ENCODE results near the gene KDM4D. TPM values are rescaled to one million over a fixed set of nuclear protein-coding genes. Genes with fewer than 3 reads are reported as not detected.

KDM4D gene
- total RNA-seq, 1 donor from 2014 or later, result 1.3 TPM

DNA sequence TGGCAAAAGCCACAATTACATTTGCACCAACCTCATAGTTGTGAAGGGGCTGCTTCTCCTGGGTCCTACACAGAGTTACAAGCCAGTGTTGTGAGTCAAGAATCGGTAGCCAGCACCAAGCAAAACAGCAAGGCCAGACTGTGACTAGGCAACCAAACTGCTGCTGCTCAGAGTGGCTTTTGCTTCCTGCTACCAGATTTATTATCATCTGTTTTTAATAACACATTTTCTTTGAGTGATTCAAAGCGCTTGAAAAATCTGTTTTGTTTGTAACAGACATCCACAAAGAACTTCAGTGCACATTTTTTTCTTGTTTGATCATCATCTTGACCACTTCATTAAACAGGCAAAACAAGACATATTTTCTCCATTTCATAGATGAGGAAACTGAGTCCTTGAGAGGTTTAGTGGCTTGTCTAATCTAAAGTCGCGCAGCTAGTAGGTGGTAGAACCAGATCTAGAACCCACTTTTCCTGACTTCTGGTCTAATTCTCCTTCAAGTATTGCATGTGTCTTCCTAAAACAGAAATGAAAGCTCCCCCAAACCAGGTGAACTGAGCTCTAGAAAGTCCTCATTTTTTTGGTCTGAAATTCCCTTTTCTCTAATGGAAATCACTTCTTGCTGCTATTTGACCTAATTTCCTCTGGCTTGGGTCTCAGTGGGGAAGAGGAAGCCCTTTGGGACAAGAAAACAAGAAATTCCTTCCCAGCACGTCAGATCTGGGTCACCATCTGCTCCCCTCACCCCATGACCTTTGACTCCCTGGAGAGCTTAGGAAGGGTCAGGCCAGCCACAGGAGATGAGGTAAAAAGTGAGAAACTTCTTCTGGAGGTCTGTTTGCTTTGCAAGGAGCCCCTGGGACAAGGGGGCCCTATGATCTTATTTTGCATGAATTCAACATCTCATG, 40.0 kb upstream of the KDM4D start:
- Mint-ChIP-seq H3K4me3 (ENCODE audit: unreplicated experiment) (peak overlapping the region; percentile 72), H3K27ac (ENCODE audit: unreplicated experiment) (peak overlapping the region; percentile 24), H3K4me1 (ENCODE audit: low read depth, unreplicated experiment) (peaks cover 33% of the 10 kb centered on the region), H3K27me3 (ENCODE audit: unreplicated experiment) (peaks cover 12% of the 10 kb centered on the region), H3K36me3 (ENCODE audit: unreplicated experiment) (no peaks in the 10 kb centered on the region), H3K9me3 (ENCODE audit: unreplicated experiment) (peaks cover 8% of the 10 kb centered on the region)
- DNase-seq, result no peak
- TF ChIP-seq CTCF (IDR thresholded peaks at IDR 0.05; ENCODE audit: partially characterized antibody, unreplicated experiment), result no peak

- Mint-ChIP-seq H3K36me3 (ENCODE audit: unreplicated experiment) (no peaks in the 10 kb centered on the region), H3K4me1 (ENCODE audit: low read depth, unreplicated experiment) (peaks cover 33% of the 10 kb centered on the region), H3K4me3 (ENCODE audit: unreplicated experiment) (peak overlapping the region; percentile 72), H3K9me3 (ENCODE audit: unreplicated experiment) (peaks cover 8% of the 10 kb centered on the region), H3K27me3 (ENCODE audit: unreplicated experiment) (peaks cover 10% of the 10 kb centered on the region), H3K27ac (ENCODE audit: unreplicated experiment) (peak overlapping the region; percentile 24)
- DNase-seq, result peak; percentile 27
- TF ChIP-seq CTCF (IDR thresholded peaks at IDR 0.05; ENCODE audit: partially characterized antibody, unreplicated experiment), result no peak
Measured at GRCh38 chr11:94934362-94934761, 39.1 kb upstream of the KDM4D start.

- Mint-ChIP-seq H3K4me1 (ENCODE audit: low read depth, unreplicated experiment) (peaks cover 33% of the 10 kb centered on the region), H3K27ac (ENCODE audit: unreplicated experiment) (no peak overlapping the region), H3K36me3 (ENCODE audit: unreplicated experiment) (no peaks in the 10 kb centered on the region), H3K27me3 (ENCODE audit: unreplicated experiment) (peaks cover 10% of the 10 kb centered on the region), H3K9me3 (ENCODE audit: unreplicated experiment) (peaks cover 8% of the 10 kb centered on the region), H3K4me3 (ENCODE audit: unreplicated experiment) (no peak overlapping the region)
- no peak for DNase-seq
- no peak for TF ChIP-seq CTCF (IDR thresholded peaks at IDR 0.05; ENCODE audit: partially characterized antibody, unreplicated experiment)
Measured at GRCh38 chr11:94934846-94935245, 38.7 kb upstream of the KDM4D start.

DNA sequence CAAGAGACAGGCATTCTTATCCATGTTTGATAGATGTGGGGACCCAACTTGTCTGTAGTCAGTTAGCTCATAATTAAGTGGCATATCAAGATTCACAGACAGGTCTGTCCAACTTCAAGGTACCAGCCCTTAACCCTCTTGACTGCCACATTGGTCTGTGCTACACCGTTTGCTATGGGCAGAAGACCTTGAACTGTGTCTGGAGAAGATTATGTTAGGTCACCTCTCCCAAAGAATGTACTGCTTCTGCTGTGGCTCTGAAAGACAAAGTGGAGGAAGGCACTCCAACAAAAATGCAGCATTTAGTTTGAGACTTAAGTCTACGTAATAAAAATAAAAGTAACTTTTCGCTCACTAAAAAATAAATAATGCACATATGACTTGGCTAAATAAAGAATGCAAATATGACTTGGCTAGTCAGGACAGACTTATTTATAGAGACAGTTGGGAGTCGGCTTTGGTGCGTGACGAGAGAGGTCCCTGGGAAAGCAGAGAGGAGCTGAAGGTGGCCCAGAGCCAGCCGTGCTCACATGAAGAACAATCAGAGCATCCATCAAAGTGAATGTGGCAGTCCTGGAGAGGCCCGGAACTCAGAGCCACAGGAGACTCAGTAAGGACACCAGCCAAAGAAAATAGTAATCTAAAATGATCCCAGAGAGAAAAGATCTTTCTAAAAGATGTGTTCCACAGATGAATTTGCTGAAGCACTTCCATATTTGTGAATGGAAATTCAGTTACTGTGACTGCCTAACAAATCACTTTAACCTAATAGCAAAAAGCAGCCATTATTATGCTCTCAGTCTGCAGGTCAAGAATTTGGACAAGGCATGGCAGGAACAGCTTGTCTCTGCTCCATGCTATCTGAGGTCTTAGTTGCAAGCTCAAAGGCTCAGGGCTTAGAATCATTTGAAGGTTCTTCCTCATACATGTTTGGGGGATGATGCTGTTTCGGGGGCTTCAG, 35.1 kb upstream of the KDM4D start:
- H3K4me1 Mint-ChIP-seq (ENCODE audit: low read depth, unreplicated experiment), result peaks cover 40% of the 10 kb centered on the region
- no peak for TF ChIP-seq CTCF (IDR thresholded peaks at IDR 0.05; ENCODE audit: partially characterized antibody, unreplicated experiment)
- no peak overlapping the region for H3K27ac Mint-ChIP-seq (ENCODE audit: unreplicated experiment)
- H3K27me3 Mint-ChIP-seq (ENCODE audit: unreplicated experiment), result peaks cover 6% of the 10 kb centered on the region
- peaks cover 5% of the 10 kb centered on the region for H3K9me3 Mint-ChIP-seq (ENCODE audit: unreplicated experiment)
- DNase-seq, result no peak
- H3K4me3 Mint-ChIP-seq (ENCODE audit: unreplicated experiment), result no peak overlapping the region
- H3K36me3 Mint-ChIP-seq (ENCODE audit: unreplicated experiment), result no peaks in the 10 kb centered on the region

All from glutamatergic neuron (in vitro differentiated cells).